HEK293 (cell line): ENCODE data around the gene GLYATL2.

Experiments used
- CTCF ChIA-PET: fragments of 350-600 bp; formaldehyde crosslinking; extraction: SDS; loops from one replicate; lab custom pipeline; 2021; ENCODE audit warnings: antibody characterized with exemption; lab: Yijun Ruan, JAX
- POLR2A ChIA-PET: fragments of 300-600 bp; formaldehyde crosslinking; extraction: SDS; loops from one replicate; lab custom pipeline; 2020; ENCODE audit warnings: antibody characterized with exemption, inconsistent platforms; lab: Yijun Ruan, JAX
- H3K27ac ChIP-seq: fragments of 200-500 bp; sonication (Bioruptor generic); 2 replicates; pipeline ENCODE4 v1.5.1; 2014; ENCODE audit warnings: low read depth, low read length, control low read depth, inconsistent platforms; ENCODE audit errors: extremely low read depth
- H3K36me3 ChIP-seq, 2 experiments: fragments of 200-500 bp in 1 of 2; sonication (Bioruptor generic) in 1 of 2; 1 replicate in 1 of 2; 2 replicates in 1 of 2; pipeline ENCODE4 v1.5.1; 2014 to 2017; ENCODE audit warnings: inconsistent platforms in 2 of 2, low read length in 2 of 2; ENCODE audit not compliant: control insufficient read depth in 2 of 2, insufficient read depth in 1 of 2
- H3K4me1 ChIP-seq: fragments of 200-500 bp; sonication (Bioruptor generic); 2 replicates; pipeline ENCODE4 v1.5.1; 2014; ENCODE audit warnings: mild to moderate bottlenecking, low read length, inconsistent platforms; ENCODE audit not compliant: control insufficient read depth, insufficient read depth
- H3K4me3 ChIP-seq: 2 replicates; pipeline ENCODE4 v1.5.1; 2011; ENCODE audit warnings: low read depth, mild to moderate bottlenecking, control low read depth, low read length, moderate library complexity
- H3K9me3 ChIP-seq: fragments of 200-500 bp; sonication (Bioruptor generic); 2 replicates; pipeline ENCODE4 v1.5.1; 2014; ENCODE audit warnings: low read depth, low read length, inconsistent platforms; ENCODE audit not compliant: control insufficient read depth, insufficient read depth
- BCL11A ChIP-seq: fragments of 450-650 bp; formaldehyde crosslinking; IDR thresholded peaks from 2 replicates; pipeline ENCODE4 v1.5.1; 2016; ENCODE audit warnings: low read depth, missing biosample characterization, missing genetic modification characterization
- GLI2 ChIP-seq: fragments of 450-650 bp; formaldehyde crosslinking; IDR thresholded peaks from 2 replicates; pipeline ENCODE4; 2017; ENCODE audit warnings: missing biosample characterization, missing genetic modification characterization, low read depth, borderline replicate concordance
- ZFP41 ChIP-seq: fragments of 450-650 bp; formaldehyde crosslinking; IDR thresholded peaks from 2 replicates; pipeline ENCODE4 v1.5.1; 2016; ENCODE audit warnings: missing biosample characterization, missing genetic modification characterization, borderline replicate concordance
- ZNF157 ChIP-seq: fragments of 450-650 bp; formaldehyde crosslinking; IDR thresholded peaks from 2 replicates; pipeline ENCODE4 v1.5.1; 2016; ENCODE audit warnings: missing biosample characterization, missing genetic modification characterization
- ZNF169 ChIP-seq: fragments of 450-650 bp; formaldehyde crosslinking; IDR thresholded peaks from 2 replicates; pipeline ENCODE4 v1.5.1; 2016; ENCODE audit warnings: missing biosample characterization, missing genetic modification characterization
- ZNF23 ChIP-seq: fragments of 450-650 bp; formaldehyde crosslinking; IDR thresholded peaks from 2 replicates; pipeline ENCODE4 v1.5.1; 2016; ENCODE audit warnings: missing biosample characterization, missing genetic modification characterization, borderline replicate concordance
- ZNF335 ChIP-seq: fragments of 450-650 bp; formaldehyde crosslinking; conservative IDR thresholded peaks from 2 replicates; pipeline ENCODE4 v1.5.1; 2016; ENCODE audit warnings: missing biosample characterization, missing genetic modification characterization
- ZNF560 ChIP-seq: fragments of 450-650 bp; formaldehyde crosslinking; IDR thresholded peaks from 2 replicates; pipeline ENCODE4 v1.5.1; 2017; ENCODE audit warnings: missing biosample characterization, missing genetic modification characterization, borderline replicate concordance
- ZNF677 ChIP-seq: fragments of 450-650 bp; IDR thresholded peaks from 2 replicates; pipeline ENCODE4 v1.5.0; 2018; ENCODE audit warnings: missing biosample characterization, mild to moderate bottlenecking, missing genetic modification characterization, moderate library complexity
- ZNF777 ChIP-seq: fragments of 450-650 bp; formaldehyde crosslinking; IDR thresholded peaks from 2 replicates; pipeline ENCODE4 v1.5.1; 2017; ENCODE audit warnings: missing biosample characterization, missing genetic modification characterization, borderline replicate concordance
- ZXDB ChIP-seq: fragments of 450-650 bp; formaldehyde crosslinking; IDR thresholded peaks from 2 replicates; pipeline ENCODE4 v1.5.1; 2016; ENCODE audit warnings: missing biosample characterization, missing genetic modification characterization
- TF ChIP-seq, protein P1 (sequence below): fragments of 450-650 bp; formaldehyde crosslinking; conservative IDR thresholded peaks from 2 replicates; pipeline ENCODE4 v1.5.1; 2016; ENCODE audit warnings: low read depth, missing biosample characterization, missing genetic modification characterization
- TF ChIP-seq, protein P2 (sequence below): fragments of 450-650 bp; formaldehyde crosslinking; IDR thresholded peaks from 2 replicates; pipeline ENCODE4 v1.5.1; 2016; ENCODE audit warnings: missing biosample characterization, missing genetic modification characterization
- TF ChIP-seq, protein P3 (sequence below): fragments of 450-650 bp; formaldehyde crosslinking; IDR thresholded peaks from 2 replicates; pipeline ENCODE4 v1.5.1; 2016; ENCODE audit warnings: missing biosample characterization, missing genetic modification characterization, borderline replicate concordance
- TF ChIP-seq, protein P4 (sequence below): fragments of 450-650 bp; IDR thresholded peaks from 2 replicates; pipeline ENCODE4 v1.5.1; 2018; ENCODE audit warnings: missing biosample characterization, missing genetic modification characterization
- TF ChIP-seq, protein P5 (sequence below): fragments of 450-650 bp; formaldehyde crosslinking; IDR thresholded peaks from 2 replicates; pipeline ENCODE4 v1.5.1; 2016; ENCODE audit warnings: missing biosample characterization, missing genetic modification characterization

The GLYATL2 gene

DNA sequence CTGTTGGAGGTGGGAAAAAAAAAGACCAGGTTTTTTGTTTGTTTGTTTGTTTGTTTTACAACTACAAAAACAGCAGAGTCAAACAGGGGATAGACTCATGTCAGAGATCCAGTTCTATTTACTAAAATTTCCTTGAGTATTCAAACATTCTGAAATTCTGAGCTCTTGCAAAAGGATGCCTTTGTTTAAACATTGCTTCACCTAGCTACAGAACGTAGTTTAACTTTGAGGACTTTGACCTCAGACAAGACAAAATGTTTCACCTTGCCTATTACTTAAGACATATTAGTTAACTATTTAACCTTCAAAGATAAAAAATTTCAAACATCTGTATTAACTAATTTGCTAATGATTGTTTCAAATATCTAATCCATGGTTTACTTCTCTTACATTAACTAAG is 36.1 kb upstream of the GLYATL2 start (continued):
- TF ChIP-seq, protein P1, sequence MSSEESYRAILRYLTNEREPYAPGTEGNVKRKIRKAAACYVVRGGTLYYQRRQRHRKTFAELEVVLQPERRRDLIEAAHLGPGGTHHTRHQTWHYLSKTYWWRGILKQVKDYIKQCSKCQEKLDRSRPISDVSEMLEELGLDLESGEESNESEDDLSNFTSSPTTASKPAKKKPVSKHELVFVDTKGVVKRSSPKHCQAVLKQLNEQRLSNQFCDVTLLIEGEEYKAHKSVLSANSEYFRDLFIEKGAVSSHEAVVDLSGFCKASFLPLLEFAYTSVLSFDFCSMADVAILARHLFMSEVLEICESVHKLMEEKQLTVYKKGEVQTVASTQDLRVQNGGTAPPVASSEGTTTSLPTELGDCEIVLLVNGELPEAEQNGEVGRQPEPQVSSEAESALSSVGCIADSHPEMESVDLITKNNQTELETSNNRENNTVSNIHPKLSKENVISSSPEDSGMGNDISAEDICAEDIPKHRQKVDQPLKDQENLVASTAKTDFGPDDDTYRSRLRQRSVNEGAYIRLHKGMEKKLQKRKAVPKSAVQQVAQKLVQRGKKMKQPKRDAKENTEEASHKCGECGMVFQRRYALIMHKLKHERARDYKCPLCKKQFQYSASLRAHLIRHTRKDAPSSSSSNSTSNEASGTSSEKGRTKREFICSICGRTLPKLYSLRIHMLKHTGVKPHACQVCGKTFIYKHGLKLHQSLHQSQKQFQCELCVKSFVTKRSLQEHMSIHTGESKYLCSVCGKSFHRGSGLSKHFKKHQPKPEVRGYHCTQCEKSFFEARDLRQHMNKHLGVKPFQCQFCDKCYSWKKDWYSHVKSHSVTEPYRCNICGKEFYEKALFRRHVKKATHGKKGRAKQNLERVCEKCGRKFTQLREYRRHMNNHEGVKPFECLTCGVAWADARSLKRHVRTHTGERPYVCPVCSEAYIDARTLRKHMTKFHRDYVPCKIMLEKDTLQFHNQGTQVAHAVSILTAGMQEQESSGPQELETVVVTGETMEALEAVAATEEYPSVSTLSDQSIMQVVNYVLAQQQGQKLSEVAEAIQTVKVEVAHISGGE, result no peak
- TF ChIP-seq ZXDB (no peak), ZNF23 (tag by site-specific recombination) (no peak), ZNF335 (no peak), ZNF677 (tag by site-specific recombination) (no peak), ZNF777 (tag by site-specific recombination) (no peak), ZNF157 (tag by site-specific recombination) (no peak)
- TF ChIP-seq, protein P2, sequence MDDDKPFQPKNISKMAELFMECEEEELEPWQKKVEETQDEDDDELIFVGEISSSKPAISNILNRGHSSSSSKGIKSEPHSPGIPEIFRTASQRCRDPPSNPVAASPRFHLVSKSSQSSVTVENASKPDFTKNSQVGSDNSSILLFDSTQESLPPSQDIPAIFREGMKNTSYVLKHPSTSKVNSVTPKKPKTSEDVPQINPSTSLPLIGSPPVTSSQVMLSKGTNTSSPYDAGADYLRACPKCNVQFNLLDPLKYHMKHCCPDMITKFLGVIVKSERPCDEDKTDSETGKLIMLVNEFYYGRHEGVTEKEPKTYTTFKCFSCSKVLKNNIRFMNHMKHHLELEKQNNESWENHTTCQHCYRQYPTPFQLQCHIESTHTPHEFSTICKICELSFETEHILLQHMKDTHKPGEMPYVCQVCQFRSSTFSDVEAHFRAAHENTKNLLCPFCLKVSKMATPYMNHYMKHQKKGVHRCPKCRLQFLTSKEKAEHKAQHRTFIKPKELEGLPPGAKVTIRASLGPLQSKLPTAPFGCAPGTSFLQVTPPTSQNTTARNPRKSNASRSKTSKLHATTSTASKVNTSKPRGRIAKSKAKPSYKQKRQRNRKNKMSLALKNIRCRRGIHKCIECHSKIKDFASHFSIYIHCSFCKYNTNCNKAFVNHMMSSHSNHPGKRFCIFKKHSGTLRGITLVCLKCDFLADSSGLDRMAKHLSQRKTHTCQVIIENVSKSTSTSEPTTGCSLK (tag by site-specific recombination), result no peak

DNA sequence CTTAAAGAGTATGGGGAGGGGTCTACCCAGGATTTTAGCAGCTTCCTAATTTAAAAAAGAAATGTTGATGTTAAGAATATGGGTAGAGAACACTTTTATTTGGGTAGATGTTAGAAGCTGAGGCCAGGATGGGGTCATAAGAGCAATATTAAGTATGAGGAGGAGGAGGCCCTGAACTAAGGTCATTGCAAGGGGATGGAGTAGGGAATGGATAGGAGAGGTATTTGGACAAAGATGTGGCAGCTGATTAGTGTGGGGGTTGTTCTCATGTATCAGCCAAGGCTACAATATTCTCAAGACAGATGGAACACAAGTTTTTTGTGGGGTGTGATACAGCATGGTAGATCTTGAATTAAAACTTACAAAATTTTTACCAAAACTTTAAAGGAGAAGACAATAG is 35.7 kb upstream of the GLYATL2 start:
- ChIA-PET CTCF (interaction anchor here (0.7 to 1.1 kb wide), 2 partner anchors 90 to 256 kb away, joined by 3 read pairs; no protein-coding TSS in a partner anchor), POLR2A (no interaction called here)
- no peak for TF ChIP-seq BCL11A
- no peak for TF ChIP-seq ZNF560
- TF ChIP-seq, protein P3, sequence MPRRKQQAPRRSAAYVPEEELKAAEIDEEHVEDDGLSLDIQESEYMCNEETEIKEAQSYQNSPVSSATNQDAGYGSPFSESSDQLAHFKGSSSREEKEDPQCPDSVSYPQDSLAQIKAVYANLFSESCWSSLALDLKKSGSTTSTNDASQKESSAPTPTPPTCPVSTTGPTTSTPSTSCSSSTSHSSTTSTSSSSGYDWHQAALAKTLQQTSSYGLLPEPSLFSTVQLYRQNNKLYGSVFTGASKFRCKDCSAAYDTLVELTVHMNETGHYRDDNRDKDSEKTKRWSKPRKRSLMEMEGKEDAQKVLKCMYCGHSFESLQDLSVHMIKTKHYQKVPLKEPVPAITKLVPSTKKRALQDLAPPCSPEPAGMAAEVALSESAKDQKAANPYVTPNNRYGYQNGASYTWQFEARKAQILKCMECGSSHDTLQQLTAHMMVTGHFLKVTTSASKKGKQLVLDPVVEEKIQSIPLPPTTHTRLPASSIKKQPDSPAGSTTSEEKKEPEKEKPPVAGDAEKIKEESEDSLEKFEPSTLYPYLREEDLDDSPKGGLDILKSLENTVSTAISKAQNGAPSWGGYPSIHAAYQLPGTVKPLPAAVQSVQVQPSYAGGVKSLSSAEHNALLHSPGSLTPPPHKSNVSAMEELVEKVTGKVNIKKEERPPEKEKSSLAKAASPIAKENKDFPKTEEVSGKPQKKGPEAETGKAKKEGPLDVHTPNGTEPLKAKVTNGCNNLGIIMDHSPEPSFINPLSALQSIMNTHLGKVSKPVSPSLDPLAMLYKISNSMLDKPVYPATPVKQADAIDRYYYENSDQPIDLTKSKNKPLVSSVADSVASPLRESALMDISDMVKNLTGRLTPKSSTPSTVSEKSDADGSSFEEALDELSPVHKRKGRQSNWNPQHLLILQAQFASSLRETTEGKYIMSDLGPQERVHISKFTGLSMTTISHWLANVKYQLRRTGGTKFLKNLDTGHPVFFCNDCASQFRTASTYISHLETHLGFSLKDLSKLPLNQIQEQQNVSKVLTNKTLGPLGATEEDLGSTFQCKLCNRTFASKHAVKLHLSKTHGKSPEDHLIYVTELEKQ (tag by site-specific recombination), result no peak
- TF ChIP-seq ZNF169 (tag by site-specific recombination), result no peak
- TF ChIP-seq, protein P4, sequence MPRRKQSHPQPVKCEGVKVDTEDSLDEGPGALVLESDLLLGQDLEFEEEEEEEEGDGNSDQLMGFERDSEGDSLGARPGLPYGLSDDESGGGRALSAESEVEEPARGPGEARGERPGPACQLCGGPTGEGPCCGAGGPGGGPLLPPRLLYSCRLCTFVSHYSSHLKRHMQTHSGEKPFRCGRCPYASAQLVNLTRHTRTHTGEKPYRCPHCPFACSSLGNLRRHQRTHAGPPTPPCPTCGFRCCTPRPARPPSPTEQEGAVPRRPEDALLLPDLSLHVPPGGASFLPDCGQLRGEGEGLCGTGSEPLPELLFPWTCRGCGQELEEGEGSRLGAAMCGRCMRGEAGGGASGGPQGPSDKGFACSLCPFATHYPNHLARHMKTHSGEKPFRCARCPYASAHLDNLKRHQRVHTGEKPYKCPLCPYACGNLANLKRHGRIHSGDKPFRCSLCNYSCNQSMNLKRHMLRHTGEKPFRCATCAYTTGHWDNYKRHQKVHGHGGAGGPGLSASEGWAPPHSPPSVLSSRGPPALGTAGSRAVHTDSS (tag by site-specific recombination), result no peak
- TF ChIP-seq, protein P5, sequence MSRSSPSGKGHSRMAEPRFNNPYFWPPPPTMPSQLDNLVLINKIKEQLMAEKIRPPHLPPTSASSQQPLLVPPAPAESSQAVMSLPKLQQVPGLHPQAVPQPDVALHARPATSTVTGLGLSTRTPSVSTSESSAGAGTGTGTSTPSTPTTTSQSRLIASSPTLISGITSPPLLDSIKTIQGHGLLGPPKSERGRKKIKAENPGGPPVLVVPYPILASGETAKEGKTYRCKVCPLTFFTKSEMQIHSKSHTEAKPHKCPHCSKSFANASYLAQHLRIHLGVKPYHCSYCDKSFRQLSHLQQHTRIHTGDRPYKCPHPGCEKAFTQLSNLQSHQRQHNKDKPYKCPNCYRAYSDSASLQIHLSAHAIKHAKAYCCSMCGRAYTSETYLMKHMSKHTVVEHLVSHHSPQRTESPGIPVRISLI (tag by site-specific recombination), result no peak
- no peak for TF ChIP-seq ZFP41 (tag by site-specific recombination)
- TF ChIP-seq GLI2 (tag by site-specific recombination), result no peak
- no peaks in the 10 kb centered on the region for H3K4me1 ChIP-seq
- H3K36me3 ChIP-seq, result peaks cover 0 to 4% of the 10 kb centered on the region in 2 experiments; a peak in 1 of 3 replicates
- no peak overlapping the region for H3K27ac ChIP-seq
- no peak overlapping the region for H3K4me3 ChIP-seq
- H3K9me3 ChIP-seq, result no peaks in the 10 kb centered on the region
